NCI-H1417 (cell line): Measurements from ENCODE around the gene AKAP1.

Experiments
- DNase-seq, 3 experiments: peaks; one replicate each; lab custom pipeline; 2025; lab: John Stamatoyannopoulos, UW

Gene AKAP1

DNA sequence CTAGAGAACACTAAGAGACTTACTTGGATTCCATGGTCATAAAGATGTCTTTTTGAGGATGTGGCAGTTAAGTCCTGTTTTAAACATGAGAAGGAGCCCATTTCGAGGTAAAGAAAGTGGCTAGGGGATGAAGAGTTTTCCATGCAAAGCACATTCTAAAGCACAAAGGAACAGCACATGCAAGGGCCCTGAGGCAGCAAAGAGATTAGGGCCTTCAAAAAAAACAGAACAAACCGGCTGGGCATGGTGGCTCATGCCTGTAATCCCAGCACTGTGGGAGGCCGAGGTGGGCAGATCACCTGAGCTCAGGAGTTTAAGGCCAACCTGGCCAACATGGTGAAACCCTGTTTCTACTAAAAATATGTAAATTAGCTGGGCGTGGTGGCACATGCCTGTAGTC lies 79.8 kb downstream of the AKAP1 start:
- no peak for DNase-seq

DNA sequence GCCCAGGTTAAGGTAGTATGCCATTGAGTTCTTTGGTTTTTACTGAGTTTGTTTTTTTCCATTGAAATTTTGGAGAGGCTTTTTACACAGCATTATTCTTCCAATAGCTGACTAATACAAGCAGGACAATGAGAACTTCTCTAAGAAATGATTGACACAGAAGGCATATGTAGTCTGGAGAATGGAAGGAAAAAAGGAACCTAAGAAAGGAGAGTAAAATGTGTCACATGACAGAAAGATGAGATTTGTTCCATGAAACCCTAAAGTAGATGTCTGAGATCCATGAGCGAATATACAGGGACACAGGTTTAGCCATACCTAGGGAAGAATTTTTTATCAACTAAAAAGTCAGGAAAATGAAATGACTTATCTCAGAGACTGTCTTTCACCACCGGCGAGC lies 80.7 kb downstream of the AKAP1 start:
- DNase-seq, result no peak

DNA sequence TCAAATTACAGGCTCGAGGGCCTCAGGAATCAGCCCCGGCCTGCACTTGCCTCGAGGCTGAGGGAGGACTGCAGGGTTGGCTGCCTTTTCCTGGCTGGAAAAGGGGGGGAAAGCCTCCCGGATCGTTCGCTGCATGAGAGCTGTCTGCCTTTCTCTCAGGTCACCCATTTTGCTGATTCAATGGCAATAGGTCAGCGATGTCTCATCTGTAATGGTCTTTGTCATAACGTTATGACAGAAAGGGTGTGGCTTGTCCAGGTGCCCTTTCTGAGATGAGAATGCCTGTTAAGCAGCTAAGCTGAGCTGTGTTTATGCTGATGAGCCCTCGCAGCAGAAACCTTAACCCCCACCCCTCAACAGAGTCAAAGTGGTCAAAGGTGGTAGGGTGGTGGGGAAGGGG lies 81.8 kb downstream of the AKAP1 start:
- no peak for DNase-seq

DNA sequence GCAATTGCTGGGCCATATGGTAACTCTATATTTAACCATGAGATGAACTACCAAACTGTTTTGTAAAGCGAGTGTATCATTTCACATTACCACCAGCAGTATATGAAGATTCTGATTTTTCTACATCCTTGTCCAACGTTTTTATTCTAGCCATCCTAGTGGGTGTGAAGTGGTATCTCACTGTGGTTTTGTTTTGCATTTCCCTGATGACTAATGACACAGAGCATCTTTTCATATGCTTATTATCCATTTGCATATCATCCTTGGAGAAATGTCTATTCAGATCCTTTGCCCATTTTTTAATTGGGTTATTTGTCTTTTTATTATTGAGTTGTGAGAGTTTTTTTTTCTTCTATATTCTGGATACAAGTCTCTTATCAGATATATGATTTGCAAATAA lies 83.6 kb downstream of the AKAP1 start:
- no peak for DNase-seq

DNA sequence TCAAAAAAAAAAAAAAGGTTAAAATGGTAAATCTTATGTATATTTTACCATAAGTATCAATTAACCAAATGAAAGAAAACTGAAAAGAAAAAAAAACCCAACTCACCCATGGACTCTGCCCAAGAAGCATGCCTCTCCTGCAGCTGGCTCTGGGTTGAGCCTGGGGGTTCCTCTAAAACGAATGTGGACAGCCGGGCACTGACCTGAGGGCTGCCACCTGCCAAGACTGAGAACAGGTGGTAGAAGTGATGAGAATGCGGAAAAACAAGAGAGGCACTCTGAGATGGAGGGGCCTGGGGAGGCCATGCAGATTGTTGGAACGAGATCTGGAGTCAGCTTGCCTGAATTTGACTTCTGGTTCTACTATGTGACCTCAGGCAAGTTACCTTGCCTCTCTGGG lies 85.8 kb downstream of the AKAP1 start:
- DNase-seq, result no peak
